ENCODE results near the gene VSIG4.
"Not testable (repeated sequence)": the region's sequence is repeated elsewhere in the genome, so short reads cannot be mapped to it uniquely, and the experiment has no call there.

VSIG4 gene

DNA sequence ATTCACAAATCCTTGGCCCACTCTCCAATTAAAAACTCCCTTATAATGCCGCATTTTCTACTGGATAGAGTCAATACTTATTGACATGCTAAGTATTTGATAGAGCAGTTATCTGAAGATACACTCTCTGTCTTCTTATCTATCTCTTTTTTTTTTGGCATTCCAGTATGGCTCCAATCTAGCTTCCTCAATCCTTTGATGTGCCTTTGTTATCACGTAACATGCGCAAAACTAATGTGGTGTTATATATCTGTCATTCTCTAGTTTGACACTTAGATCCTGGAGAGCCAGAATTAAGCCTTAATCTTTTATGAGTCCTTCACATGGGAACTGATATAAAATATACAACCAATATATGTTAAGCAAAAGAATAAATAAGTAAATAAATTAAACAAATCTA, 54.7 kb downstream of the VSIG4 start:
- no peak for DNase-seq (ENCODE audit: low read depth)
- TF ChIP-seq, protein P1, sequence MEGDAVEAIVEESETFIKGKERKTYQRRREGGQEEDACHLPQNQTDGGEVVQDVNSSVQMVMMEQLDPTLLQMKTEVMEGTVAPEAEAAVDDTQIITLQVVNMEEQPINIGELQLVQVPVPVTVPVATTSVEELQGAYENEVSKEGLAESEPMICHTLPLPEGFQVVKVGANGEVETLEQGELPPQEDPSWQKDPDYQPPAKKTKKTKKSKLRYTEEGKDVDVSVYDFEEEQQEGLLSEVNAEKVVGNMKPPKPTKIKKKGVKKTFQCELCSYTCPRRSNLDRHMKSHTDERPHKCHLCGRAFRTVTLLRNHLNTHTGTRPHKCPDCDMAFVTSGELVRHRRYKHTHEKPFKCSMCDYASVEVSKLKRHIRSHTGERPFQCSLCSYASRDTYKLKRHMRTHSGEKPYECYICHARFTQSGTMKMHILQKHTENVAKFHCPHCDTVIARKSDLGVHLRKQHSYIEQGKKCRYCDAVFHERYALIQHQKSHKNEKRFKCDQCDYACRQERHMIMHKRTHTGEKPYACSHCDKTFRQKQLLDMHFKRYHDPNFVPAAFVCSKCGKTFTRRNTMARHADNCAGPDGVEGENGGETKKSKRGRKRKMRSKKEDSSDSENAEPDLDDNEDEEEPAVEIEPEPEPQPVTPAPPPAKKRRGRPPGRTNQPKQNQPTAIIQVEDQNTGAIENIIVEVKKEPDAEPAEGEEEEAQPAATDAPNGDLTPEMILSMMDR (IDR thresholded peaks at IDR 0.05; ENCODE audit: insufficient read depth, low read depth, low read length, missing control alignments): no peak

DNA sequence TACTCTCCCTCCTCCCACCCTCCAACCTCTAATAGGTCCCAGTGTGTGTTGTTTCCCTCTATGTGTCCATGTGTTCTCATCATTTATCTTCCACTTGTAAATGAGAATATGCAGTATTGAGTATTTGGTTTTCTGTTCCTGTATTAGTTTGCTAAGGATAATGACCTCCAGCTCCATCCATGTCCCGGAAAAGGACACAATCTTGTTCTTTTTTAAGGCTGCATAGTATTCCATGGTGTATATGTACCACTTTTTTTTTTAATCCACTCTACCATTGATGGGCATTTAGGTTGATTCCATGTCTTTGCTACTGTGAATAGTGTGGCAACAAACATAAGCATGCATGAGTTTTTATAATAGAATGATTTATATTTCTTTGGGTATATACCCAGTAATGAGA, 62.7 kb downstream of the VSIG4 start:
- H3K4me3 ChIP-seq (ENCODE audit: low read depth, low read length); DNase-seq (ENCODE audit: low read depth): not testable (repeated sequence)

More for the DNA sequence above, 54.7 kb downstream of the VSIG4 start:
- no peak overlapping the region for H3K4me3 ChIP-seq (ENCODE audit: low read depth, low read length)

DNA sequence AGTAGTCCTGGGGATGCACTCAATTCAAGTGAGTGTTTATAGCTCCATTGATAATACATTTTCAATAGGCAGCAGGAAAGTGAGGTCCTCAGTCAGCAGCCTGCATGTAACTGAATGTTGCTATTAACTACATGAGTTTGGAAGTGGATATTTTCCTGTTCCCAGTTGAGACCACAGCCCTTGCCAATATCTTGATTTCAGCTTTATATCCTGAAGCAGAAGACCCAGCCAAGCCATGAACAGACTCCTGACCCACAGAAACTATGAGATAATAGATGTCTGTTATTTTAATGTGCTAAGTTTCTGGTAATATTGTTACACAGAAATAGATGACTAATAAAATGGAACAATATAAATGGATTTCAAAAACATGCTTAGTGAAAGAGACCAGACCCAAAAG, 63.7 kb downstream of the VSIG4 start:
- TF ChIP-seq, protein P1 (IDR thresholded peaks at IDR 0.05; ENCODE audit: insufficient read depth, low read depth, low read length, missing control alignments): no peak
- no peak for DNase-seq (ENCODE audit: low read depth)
- no peak overlapping the region for H3K4me3 ChIP-seq (ENCODE audit: low read depth, low read length)

DNA sequence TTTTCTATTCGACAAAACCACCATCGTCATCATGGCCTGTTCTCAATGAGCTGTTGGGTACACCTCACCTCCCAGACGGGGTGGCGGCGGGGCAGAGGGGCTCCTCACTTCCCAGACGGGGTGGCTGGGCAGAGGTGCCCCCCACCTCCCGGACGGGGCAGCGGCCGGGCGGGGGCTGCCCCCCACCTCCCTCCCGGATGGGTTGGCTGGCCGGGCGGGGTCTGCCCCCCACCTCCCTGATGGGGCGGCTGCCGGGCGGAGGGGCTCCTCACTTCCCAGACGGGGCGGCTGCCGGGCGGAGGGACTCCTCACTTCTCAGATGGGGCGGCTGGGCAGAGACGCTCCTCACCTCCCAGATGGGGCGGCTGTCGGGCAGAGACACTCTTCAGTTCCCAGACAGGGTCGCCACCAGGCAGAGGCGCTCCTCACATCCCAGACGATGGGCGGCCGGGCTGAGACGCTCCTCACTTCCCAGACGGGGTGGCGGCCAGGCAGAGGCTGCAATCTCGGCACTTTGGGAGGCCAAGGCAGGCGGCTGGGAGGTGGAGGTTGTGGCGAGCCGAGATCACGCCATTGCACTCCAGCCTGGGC, 64.6 kb downstream of the VSIG4 start:
- not testable (repeated sequence) for DNase-seq (ENCODE audit: low read depth); H3K4me3 ChIP-seq (ENCODE audit: low read depth, low read length)

All from GM12865 (cell line).